PC-9 (cell line): ENCODE results near the gene PPHLN1.

Source experiments
- CTCF ChIP-seq: fragments of 200-600 bp; sonication (generic); conservative IDR thresholded peaks from 2 replicates; pipeline ENCODE4 v1.6.1; 2017; ENCODE audit warnings: mixed run types, antibody characterized with exemption, mild to moderate bottlenecking, moderate library complexity
- EZH2 ChIP-seq: fragments of 200-600 bp; sonication (generic); IDR thresholded peaks from 2 replicates; pipeline ENCODE4 v1.8.0; 2017; ENCODE audit warnings: antibody characterized with exemption, low read depth

- no peak for TF ChIP-seq CTCF
- no peak for TF ChIP-seq EZH2
These were observed 76.9 kb downstream of the PPHLN1 start for GRCh38 chr12:42402821-42403411.
